Tibial artery (tissue), 4 donors: ENCODE results near the gene ARHGAP18.

Experiments
- DNase-seq, 2 donors: peaks; one replicate each; pipeline ENCODE4 v3.0.0-alpha.2; 2019
- H3K27ac ChIP-seq, 2 donors: fragments of 200-600 bp; sonication (generic) in 1 of 2; 1 replicate in 1 of 2; 2 replicates in 1 of 2; pipeline ENCODE4 v1.5.1; 2018 to 2019; ENCODE audit warnings: mild to moderate bottlenecking in 1 of 2
- H3K27me3 ChIP-seq, 2 donors: fragments of 200-600 bp; sonication (generic) in 1 of 2; one replicate each; pipeline versions ENCODE4 v1.5.1 to v1.6.0; 2016 to 2019
- H3K36me3 ChIP-seq, 3 donors: fragments of 200-600 bp; sonication (generic) in 2 of 3; one replicate each; pipeline ENCODE4 v1.5.1; 2016 to 2019; ENCODE audit warnings: mild to moderate bottlenecking in 2 of 3
- H3K4me1 ChIP-seq, 4 donors: fragments of 200-600 bp; sonication (generic) in 2 of 4; 1 replicate in 3 of 4; 2 replicates in 1 of 4; pipeline ENCODE4 v1.5.1; 2016 to 2019
- H3K4me3 ChIP-seq, 2 donors: fragments of 200-600 bp; sonication (generic) in 1 of 2; 1 replicate in 1 of 2; 2 replicates in 1 of 2; pipeline ENCODE4 v1.5.1; 2018 to 2019; ENCODE audit warnings: mild to moderate bottlenecking in 2 of 2
- H3K9me3 ChIP-seq, 3 donors: fragments of 200-600 bp; sonication (generic) in 1 of 3; one replicate each; pipeline ENCODE4 v1.5.1; 2016 to 2019
- intact Hi-C: fragments of 100-400 bp; cut with DNase I; formaldehyde crosslinking; loops from one replicate; pipeline ENCODE4 v1.15.0; 2023; ENCODE audit warnings: low total_unique reads
- TF ChIP-seq, protein P1 (sequence below), 2 experiments: fragments of 200-600 bp in 1 of 2; fragments of 450-650 bp in 1 of 2; IDR thresholded peaks; one replicate each; pipeline ENCODE4 v1.5.1; 2017 to 2019; ENCODE audit warnings: antibody characterized with exemption in 2 of 2, mild to moderate bottlenecking in 1 of 2, moderate library complexity in 1 of 2

Gene ARHGAP18

DNA sequence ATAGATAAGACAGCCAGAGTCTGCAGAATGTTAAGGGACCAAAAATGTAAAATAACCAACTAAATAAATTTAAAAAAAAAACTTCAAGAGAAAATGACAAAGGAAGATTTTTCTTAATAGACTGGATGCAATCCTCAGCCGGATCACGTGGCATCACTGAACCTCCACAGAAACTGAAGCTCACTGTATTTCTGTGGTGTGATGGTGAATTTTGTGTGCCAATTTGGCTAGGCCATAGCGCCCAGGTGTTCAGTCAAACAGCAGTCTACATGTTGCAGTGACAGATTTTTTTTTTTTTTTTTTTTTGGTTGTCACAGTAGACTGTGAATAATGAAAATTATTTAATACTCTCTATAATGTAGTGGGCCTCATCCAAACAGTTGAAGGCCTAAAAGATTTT is 95.5 kb downstream of the ARHGAP18 start:
- H3K27me3 ChIP-seq, result no peaks in the 10 kb centered on the region
- H3K36me3 ChIP-seq, result no peaks in the 10 kb centered on the region
- H3K4me3 ChIP-seq, result no peak overlapping the region
- no peak overlapping the region for H3K27ac ChIP-seq
- no peak for DNase-seq
- TF ChIP-seq, protein P1, sequence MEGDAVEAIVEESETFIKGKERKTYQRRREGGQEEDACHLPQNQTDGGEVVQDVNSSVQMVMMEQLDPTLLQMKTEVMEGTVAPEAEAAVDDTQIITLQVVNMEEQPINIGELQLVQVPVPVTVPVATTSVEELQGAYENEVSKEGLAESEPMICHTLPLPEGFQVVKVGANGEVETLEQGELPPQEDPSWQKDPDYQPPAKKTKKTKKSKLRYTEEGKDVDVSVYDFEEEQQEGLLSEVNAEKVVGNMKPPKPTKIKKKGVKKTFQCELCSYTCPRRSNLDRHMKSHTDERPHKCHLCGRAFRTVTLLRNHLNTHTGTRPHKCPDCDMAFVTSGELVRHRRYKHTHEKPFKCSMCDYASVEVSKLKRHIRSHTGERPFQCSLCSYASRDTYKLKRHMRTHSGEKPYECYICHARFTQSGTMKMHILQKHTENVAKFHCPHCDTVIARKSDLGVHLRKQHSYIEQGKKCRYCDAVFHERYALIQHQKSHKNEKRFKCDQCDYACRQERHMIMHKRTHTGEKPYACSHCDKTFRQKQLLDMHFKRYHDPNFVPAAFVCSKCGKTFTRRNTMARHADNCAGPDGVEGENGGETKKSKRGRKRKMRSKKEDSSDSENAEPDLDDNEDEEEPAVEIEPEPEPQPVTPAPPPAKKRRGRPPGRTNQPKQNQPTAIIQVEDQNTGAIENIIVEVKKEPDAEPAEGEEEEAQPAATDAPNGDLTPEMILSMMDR (IDR thresholded peaks at IDR 0.05), result no peak
- intact Hi-C loops, result no loop called here
- H3K9me3 ChIP-seq, result no peaks in the 10 kb centered on the region
- no peaks in the 10 kb centered on the region for H3K4me1 ChIP-seq

GRCh38 chr6:129612440-129612839 is 97.5 kb downstream of the ARHGAP18 start:
- H3K4me3 ChIP-seq, result no peak overlapping the region
- no peaks in the 10 kb centered on the region for H3K27me3 ChIP-seq
- intact Hi-C loops, result no loop called here
- H3K4me1 ChIP-seq, result no peaks in the 10 kb centered on the region
- no peaks in the 10 kb centered on the region for H3K36me3 ChIP-seq
- no peaks in the 10 kb centered on the region for H3K9me3 ChIP-seq
- no peak for DNase-seq
- H3K27ac ChIP-seq, result no peak overlapping the region
- TF ChIP-seq, protein P1 (IDR thresholded peaks at IDR 0.05), result no peak

DNA sequence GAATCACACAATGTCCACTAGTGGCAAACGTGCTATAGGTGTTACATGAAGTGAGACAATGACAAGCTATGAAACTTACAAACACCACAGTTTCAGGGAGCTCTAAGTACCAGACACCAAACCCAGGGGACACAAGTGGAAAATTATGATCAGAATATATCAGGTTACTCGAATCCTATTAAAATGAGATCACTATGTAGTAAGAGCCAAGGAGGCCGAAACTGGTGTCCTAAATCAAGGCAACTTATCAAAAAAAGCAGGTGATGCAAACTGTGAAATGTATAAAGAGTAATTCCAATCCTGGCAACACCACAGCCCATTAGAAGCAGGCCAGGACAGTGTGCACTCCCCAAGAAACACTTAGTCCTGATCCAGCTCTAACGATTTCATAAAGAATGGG is 100.3 kb downstream of the ARHGAP18 start:
- intact Hi-C loops, result no loop called here
- Histone ChIP-seq H3K4me3 (no peak overlapping the region), H3K36me3 (no peaks in the 10 kb centered on the region), H3K4me1 (no peaks in the 10 kb centered on the region), H3K9me3 (no peaks in the 10 kb centered on the region), H3K27ac (no peak overlapping the region), H3K27me3 (no peaks in the 10 kb centered on the region)
- TF ChIP-seq, protein P1 (IDR thresholded peaks at IDR 0.05), result no peak
- peak in 1 of 2 donors; percentile 32 for DNase-seq

GRCh38 chr6:129608886-129609537 is 101.0 kb downstream of the ARHGAP18 start:
- H3K27ac ChIP-seq, result no peak overlapping the region
- no peak overlapping the region for H3K4me3 ChIP-seq
- no peaks in the 10 kb centered on the region for H3K9me3 ChIP-seq
- H3K36me3 ChIP-seq, result no peaks in the 10 kb centered on the region
- TF ChIP-seq, protein P1 (IDR thresholded peaks at IDR 0.05), result no peak
- H3K27me3 ChIP-seq, result no peaks in the 10 kb centered on the region
- no peak for DNase-seq
- intact Hi-C loops, result no loop called here
- no peaks in the 10 kb centered on the region for H3K4me1 ChIP-seq

DNA sequence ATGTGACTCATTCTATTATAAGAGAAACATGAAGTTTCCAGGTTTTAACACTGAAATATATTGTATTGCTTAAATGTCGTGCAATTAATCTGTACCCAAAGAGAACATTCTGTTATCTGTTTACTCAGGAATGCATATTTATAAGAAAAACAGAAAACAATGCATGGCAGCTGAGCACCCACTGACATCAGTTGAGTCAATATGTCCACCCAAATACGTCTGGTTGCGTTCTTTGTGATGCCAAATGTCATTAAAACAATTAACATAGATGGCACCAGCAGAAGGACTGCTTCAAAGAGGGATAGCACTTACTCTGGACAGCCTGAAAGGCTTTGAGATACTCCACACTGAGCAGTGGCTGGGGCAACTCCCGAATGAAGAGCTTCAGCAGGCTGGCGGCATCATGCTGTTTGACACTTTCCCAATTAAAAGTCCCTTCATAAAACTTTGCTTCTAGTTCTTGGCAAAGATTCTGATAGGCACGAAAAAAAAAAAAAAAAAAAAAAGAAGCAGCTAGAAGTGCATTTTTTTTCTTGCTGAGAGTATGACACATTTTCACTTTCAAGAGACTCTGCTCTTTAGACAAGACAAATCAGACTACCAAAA is 102.3 kb downstream of the ARHGAP18 start:
- H3K9me3 ChIP-seq, result no peaks in the 10 kb centered on the region
- no peak overlapping the region for H3K4me3 ChIP-seq
- intact Hi-C loops, result no loop called here
- no peaks in the 10 kb centered on the region for H3K36me3 ChIP-seq
- DNase-seq, result no peak
- no peaks in the 10 kb centered on the region for H3K27me3 ChIP-seq
- no peaks in the 10 kb centered on the region for H3K4me1 ChIP-seq
- TF ChIP-seq, protein P1 (IDR thresholded peaks at IDR 0.05), result no peak
- H3K27ac ChIP-seq, result no peak overlapping the region
